Activated naive CD4-positive, alpha-beta T cell treated with anti-CD3 and anti-CD28 coated beads, Interleukin-2, amount 50 U/mL, for 72 hours (primary cell): ENCODE measurements around the gene INPP5J. TPM values are rescaled to one million over a fixed set of nuclear protein-coding genes. Genes with fewer than 3 reads are reported as not detected.
A peak's percentile ranks its signal among the peaks of the same experiment; 100 is the strongest.
"Not testable (repeated sequence)": the region's sequence is repeated elsewhere in the genome, so short reads cannot be mapped to it uniquely, and the experiment has no call there.

Experiments
- ATAC-seq, 2 donors: fragments of 150-1000 bp; cut with Tn5 transposase; 2 replicates each; pipeline ENCODE4 v1.10.0; 2021; ENCODE audit warnings: mild to moderate bottlenecking in 2 of 2, moderate library complexity in 2 of 2
- DNase-seq, 2 donors: peaks; one replicate each; pipeline ENCODE4 v3.0.0; 2021 to 2022; ENCODE audit warnings: low spot score in 2 of 2
- H3K27ac Mint-ChIP-seq, 2 donors: one replicate each; pipeline ENCODE4 v1.8.0; 2022; ENCODE audit warnings: mild to moderate bottlenecking in 2 of 2, mixed read lengths in 2 of 2
- H3K36me3 Mint-ChIP-seq, 2 donors: one replicate each; pipeline ENCODE4 v1.8.0; 2022; ENCODE audit warnings: mixed read lengths in 2 of 2
- H3K9me3 Mint-ChIP-seq, 2 donors: one replicate each; pipeline ENCODE4 v1.8.0; 2022; ENCODE audit warnings: mixed read lengths in 2 of 2
- total RNA-seq, 2 donors: library from RNA; stranded (reverse); gene quantifications; one replicate each; pipeline ENCODE4 v1.2.3, GENCODE V29; 2022

INPP5J gene
- total RNA-seq, 2 donors from 2014 or later: 0.32 to 0.43 TPM

DNA sequence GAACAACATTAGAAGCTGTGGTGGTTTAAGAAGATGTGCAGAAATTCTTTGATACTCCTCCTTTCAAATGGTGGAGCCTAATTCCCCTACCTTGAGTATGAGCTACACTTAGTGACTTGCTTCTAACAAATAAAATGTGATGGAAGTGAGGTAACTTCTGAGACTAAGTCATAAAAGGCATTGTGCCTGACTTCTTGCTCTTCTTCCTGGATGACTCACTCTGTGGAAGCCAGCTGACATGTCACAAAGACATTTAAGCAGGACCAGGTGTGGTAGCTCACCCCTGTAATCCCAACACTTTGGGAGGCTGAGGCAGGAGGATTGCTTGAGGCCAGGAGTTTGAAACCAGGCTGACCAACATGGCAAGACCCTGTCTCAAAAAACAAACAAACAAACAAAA, 21.5 kb downstream of the INPP5J start:
- H3K36me3 Mint-ChIP-seq: no peaks in the 10 kb centered on the region
- peak overlapping the region in 1 of 2 donors; percentile 18 for H3K27ac Mint-ChIP-seq
- ATAC-seq (peak; percentile 72 to 86), DNase-seq (no peak)
- peaks cover 0 to 3% of the 10 kb centered on the region in 2 donors for H3K9me3 Mint-ChIP-seq

DNA sequence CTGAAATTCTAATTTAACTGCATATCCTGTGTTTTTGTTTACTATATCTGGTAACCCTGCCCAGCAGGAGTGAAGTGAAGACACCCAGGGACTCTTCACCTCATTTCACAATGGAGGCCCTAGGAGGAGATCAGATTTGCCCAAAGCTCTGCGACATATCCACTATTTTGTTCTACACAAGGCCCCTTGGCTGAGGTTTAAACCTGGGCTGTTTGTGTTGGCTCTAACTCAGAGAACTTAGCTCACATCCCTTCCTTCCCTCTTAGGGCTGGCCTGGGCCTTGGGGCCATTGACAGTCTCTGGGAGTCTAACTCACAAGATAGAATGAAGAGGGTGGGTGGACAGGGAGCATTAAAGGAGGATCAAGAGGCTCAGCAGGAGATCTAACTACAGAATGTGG, 25.7 kb downstream of the INPP5J start:
- DNase-seq (no peak), ATAC-seq (no peak)
- H3K9me3 Mint-ChIP-seq: peaks cover 0 to 3% of the 10 kb centered on the region in 2 donors
- no peak overlapping the region for H3K27ac Mint-ChIP-seq
- no peaks in the 10 kb centered on the region for H3K36me3 Mint-ChIP-seq

DNA sequence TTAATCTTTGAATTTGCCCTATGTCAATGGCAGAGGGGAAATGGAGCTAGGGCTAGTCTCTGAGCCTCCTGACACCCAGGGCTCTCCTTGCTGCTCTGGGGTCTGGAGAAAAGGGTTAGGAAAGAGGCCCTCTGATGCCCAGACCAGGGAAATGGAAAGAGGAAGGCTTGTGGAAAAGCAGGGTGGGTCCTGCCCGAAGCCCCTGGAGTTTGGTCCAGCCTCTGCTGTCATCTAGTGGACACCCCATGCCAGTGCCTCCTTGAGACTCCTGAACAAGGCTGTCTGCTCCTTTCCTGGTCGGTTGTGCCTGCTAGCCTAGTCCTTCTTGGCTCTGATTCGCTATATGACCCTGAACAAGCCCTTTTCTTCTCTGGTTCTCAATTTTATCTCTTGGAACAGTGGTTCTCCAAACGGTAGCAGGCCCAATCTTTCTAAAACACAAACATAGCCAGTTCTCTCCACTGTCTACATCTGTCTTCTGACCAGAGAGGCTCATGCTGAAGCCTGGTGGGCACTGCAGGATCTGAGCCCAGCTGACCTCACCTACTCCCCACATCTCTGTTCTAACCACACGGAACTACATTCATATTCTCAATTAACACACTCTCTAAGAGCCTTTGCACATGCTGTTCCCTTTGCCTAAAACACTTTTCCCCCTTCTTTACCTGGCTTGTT, 26.3 kb downstream of the INPP5J start:
- H3K36me3 Mint-ChIP-seq: no peaks in the 10 kb centered on the region
- no peak overlapping the region for H3K27ac Mint-ChIP-seq
- H3K9me3 Mint-ChIP-seq: peaks cover 0 to 3% of the 10 kb centered on the region in 2 donors
- DNase-seq (peak in 1 of 2 donors; percentile 41), ATAC-seq (peak; percentile 75 to 88)

DNA sequence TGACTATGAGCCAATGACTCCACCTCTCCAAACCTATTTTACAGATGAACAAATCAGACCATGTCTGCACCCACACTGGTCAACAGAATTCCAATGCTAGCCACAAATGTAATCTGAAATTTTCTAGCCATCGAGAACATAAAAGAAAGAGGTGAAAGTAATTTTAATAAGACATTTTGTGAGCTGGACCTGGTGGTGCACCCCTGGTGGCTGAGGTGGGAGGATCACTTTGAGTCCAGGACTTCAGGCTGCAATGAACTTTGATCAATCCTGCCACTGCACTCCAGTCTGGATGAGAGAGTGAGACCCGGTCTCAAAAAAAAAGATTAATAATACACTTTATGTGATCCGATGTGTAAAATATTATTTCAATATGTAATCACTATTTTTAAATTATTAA, 27.8 kb downstream of the INPP5J start:
- ATAC-seq: no peak
- H3K36me3 Mint-ChIP-seq: no peaks in the 10 kb centered on the region
- H3K9me3 Mint-ChIP-seq: no peaks in the 10 kb centered on the region
- no peak for DNase-seq
- no peak overlapping the region for H3K27ac Mint-ChIP-seq

DNA sequence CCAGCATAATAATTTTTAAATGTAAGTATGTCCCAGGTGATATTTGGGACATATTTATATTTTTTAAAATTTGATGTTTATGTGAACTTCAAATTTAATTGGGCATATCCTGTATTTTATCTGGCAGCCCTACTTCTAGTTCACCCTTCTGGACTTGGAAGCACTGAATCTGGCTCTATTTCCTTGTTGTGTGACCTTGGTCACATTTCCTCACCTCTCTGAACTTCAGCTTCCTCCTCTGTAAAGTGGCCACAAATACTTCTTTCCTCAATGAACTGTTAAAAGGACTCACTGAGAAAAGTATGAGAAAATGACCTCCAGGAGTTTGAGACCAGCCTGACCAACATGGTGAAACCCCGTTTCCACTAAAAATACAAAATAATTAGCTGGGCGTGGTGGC, 29.1 kb downstream of the INPP5J start:
- H3K36me3 Mint-ChIP-seq: no peaks in the 10 kb centered on the region
- H3K9me3 Mint-ChIP-seq: no peaks in the 10 kb centered on the region
- DNase-seq (no peak), ATAC-seq (no peak)
- H3K27ac Mint-ChIP-seq: no peak overlapping the region

DNA sequence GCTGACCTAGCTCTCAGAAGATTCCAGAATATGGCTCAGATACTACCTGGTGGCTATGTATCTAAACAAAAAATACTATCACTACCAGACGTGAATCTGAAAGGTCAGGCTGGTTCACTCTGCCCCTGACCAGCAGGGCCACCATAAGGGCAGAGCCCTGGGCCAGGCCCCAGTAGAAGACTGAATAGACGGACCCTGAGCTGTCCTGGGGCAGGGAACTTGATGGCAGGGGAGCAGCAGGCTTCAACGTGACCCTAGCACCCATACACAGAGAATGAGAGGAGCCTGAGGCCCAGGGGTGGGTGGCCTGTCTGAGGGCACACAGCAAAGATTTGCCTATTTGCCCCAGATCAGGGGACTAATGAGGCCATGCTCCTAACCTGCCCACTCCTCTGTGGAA, 30.6 kb downstream of the INPP5J start:
- Mint-ChIP-seq H3K36me3 (no peaks in the 10 kb centered on the region), H3K9me3 (no peaks in the 10 kb centered on the region), H3K27ac (peak overlapping the region in 1 of 2 donors; percentile 31)
- DNase-seq (no peak), ATAC-seq (no peak)

DNA sequence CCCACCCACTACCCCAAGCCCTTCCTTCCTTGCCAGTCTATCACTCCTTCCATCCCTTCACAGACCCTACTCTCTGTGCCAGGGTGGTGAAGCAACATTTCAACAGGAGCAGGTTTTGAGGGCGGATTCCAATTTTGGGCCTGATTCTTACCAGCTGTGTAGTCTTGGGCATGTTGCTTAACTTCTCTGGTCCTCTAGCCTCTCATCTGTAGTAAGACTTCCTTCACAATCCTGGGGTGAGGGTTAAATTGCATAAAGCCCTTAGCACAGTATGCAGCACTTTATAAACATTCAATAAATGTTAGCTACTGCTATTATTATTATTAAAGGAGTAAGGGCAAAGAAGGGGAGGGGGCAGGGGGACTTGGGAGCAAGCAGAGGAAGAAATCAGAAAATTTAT, 32.2 kb downstream of the INPP5J start:
- H3K9me3 Mint-ChIP-seq: peaks cover 0 to 7% of the 10 kb centered on the region in 2 donors
- H3K36me3 Mint-ChIP-seq: peaks cover 5 to 8% of the 10 kb centered on the region in 2 donors
- DNase-seq (no peak), ATAC-seq (no peak)
- H3K27ac Mint-ChIP-seq: no peak overlapping the region

DNA sequence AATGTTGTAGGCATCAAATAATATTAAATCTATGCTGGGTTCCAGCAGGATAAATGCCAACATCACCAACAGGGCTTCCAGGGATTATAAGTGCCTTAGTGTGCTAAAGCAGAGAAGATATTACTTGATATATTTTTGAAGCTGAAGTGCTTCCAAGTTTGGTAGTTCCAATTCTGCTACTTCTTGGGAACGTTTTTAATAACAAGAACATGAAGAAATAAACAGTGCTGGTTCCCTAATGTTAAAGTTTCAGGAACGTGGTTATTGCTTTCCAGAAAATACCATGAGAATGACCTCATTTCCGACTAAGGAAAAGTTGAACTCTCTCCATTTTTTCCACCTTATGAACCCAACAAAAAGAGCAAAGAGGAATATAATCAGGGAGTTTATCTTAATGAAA, 32.7 kb downstream of the INPP5J start:
- H3K36me3 Mint-ChIP-seq: peaks cover 6 to 12% of the 10 kb centered on the region in 2 donors
- H3K27ac Mint-ChIP-seq: no peak overlapping the region
- DNase-seq: no peak
- H3K9me3 Mint-ChIP-seq: peaks cover 0 to 7% of the 10 kb centered on the region in 2 donors
- no peak for ATAC-seq

DNA sequence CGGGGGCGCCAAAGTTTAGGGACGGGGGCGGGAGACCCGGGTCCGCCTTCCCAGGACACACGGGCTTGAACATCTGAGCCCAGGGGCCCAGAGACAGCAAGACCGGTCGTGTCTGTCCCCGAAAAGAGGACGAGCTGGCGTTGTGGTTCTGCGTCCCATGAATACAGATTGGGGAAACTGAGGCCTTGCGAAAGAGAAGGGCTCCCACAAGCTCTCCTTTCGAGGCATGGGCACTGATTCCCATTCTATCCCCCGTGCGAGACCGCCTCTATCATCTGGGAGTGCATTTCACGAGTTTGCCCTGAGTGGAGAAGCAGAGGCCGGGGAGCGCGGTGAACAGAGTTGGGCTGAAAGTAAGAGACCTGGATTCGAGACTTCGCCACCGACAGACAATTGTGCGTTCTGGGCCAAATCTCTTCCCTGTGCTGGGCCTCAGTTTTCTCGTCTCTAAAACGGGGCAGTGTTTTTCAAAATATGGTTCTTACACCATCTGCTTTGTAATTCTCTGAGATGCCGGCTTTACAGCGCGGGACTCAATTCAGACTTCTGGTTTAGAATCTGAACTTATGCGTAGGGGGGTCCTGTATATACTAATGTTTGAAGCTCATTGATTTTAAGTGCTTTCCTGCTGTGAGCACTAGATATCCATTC, 37.7 kb downstream of the INPP5J start:
- Mint-ChIP-seq H3K27ac (peak overlapping the region; percentile 98 to 99), H3K9me3 (peaks cover 0 to 7% of the 10 kb centered on the region in 2 donors), H3K36me3 (peaks cover 6 to 17% of the 10 kb centered on the region in 2 donors)
- peak in 1 of 2 donors; percentile 24 for DNase-seq
- ATAC-seq: peak; percentile 49 to 54

DNA sequence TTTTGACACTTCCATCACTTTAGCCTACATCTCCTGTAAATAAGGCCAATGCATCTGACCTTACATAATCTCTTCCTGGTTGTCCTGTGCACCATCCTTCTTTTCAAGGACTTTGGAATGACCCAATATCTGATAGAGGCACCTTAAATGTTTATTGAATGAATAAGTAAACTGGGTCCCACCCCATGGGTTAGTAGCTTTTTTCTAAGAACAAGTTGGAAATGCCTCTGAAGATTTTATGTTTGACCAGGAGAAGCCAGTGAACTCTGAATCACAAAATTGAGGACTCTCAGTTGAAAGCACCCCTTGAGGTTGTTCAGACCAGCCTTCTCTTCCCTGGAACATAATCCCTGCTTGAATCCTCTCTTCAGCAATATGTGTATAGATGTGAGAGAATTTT, 38.6 kb downstream of the INPP5J start:
- Mint-ChIP-seq H3K9me3 (peaks cover 0 to 7% of the 10 kb centered on the region in 2 donors), H3K27ac (peak overlapping the region in 1 of 2 donors; percentile 99), H3K36me3 (peaks cover 6 to 21% of the 10 kb centered on the region in 2 donors)
- no peak for ATAC-seq
- no peak for DNase-seq

DNA sequence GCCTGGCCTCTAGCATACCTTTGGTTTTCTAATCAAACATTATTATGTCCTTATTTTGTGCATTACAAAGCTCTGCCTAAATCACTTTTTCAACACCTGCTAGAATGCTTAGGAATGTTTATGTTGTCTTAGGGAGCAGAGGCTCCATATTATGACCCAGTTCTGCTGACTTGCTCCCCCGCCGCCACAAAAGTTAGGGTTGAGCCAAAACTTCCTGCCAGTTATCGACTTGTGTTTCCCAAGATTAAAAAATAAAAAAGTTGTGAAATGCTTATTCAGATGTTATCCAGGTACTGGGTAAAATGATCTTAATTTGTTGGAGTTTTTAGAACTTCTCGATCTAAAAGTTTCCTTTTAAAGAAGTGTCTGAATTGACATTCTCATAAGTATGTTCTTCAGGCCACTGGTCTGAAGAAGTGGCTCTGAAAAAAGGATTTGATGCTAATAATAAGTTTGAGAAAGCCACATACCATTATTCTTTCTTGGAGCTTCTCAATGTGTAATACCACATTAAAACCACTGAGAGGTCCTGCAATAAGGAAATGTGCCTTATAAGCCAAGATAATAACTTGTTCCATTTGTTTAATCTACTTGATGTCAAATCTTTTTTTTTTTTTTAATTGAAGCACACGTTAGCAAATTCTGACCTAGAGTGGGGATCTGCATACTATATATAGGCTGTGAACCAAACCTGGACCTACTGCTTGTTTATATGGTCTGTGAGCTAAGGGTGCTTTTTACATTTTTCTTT, 39.4 kb downstream of the INPP5J start:
- Mint-ChIP-seq H3K9me3 (peaks cover 0 to 7% of the 10 kb centered on the region in 2 donors), H3K36me3 (peaks cover 6 to 25% of the 10 kb centered on the region in 2 donors), H3K27ac (no peak overlapping the region)
- no peak for DNase-seq
- ATAC-seq: no peak

DNA sequence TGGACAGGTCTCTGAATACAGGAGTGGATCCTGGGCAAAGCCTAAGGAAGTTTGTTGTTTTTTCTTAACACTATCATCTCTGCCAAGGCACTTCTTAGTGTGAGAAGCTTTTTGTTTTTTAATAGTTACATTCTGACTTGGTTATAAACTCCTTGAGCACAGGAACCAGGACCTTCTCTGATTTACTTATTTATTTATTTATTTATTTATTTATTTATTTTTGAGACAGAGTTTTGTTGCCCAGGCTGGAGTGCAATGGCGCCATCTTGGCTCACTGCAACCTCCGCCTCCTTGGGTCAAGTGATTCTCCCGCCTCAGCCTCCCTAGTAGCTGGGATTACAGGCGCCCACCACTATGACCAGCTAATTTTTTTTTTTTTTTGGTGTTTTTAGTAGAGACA, 48.2 kb downstream of the INPP5J start:
- ATAC-seq: no peak
- H3K27ac Mint-ChIP-seq: no peak overlapping the region
- H3K9me3 Mint-ChIP-seq: no peaks in the 10 kb centered on the region
- DNase-seq: no peak
- peaks cover 0 to 13% of the 10 kb centered on the region in 2 donors for H3K36me3 Mint-ChIP-seq

DNA sequence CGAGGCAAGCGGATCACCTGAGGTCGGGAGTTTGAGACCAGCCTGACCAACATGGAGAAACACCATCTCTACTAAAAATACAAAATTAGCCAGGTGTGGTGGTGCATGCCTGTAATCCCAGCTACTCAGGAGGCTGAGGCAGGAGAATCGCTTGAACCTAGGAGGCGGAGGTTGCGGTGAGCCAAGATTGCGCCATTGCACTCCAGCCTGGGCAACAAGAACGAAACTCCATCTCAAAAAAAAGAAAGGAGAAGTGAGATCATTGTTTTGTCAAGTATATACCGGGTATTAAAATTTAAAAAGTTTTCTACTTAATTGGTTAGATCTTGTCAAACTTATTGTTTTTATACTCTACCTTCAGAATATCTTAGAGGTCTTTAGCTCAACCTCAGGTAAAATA, 49.0 kb downstream of the INPP5J start:
- H3K27ac Mint-ChIP-seq: peak overlapping the region in 1 of 2 donors; percentile 77
- not testable (repeated sequence) for H3K9me3 Mint-ChIP-seq, H3K36me3 Mint-ChIP-seq, DNase-seq, ATAC-seq

DNA sequence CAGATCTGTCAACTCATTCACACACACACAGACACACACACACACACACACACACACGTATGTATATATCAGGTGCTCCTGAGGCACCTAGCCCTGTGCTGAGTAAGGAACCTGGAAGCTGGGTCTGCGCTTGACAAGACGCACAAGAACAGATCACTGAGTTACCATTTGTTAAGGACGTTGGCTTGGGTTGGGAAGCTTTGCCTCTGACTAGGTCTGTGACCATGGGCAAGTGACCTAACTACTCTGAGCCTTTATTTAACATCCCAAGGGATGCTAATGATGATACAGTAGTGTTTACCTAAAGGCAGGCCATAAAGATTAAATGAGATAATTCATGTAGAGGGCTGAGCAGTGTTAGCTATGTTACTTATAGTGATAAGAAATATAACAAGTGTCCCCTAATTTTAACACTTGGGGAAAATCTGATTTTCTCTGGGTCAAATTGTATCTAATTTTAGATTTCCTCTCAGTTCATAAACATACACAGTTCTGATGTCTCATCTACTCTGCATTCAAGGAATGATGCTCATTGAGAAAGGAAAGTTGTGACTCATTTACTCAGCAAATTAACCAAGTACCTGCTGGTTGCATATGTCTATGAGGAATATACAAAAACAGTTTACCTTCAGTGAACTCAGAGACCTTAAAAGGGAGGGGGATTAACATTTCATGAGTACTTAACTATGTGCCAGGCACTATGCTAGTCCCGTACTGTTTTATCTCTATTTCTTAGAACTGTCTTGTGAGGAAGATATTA, 50.8 kb downstream of the INPP5J start:
- ATAC-seq (peak; percentile 95 to 96), DNase-seq (no peak)
- Mint-ChIP-seq H3K36me3 (peaks cover 0 to 11% of the 10 kb centered on the region in 2 donors), H3K9me3 (no peaks in the 10 kb centered on the region), H3K27ac (peak overlapping the region; percentile 12 to 77)

DNA sequence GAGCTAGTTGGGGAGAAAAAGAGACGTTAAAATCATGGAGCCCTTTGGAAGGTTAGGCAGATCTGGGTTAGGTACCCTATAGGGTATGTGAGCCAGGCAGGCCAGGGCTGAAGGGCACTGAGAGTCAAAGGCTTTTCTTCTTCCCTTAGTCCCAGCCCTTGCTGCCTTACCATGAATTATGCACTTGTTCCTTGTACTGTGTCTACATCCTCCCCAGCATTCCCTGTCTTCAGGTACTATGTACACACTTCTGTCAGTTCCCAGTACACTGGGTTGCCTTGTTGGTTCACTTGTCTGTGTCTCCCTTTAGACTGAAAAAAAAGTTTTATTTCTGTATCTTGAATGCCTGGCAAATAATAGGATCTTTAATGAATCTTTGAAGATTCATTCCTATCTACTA, 54.2 kb downstream of the INPP5J start:
- Mint-ChIP-seq H3K9me3 (peaks cover 0 to 4% of the 10 kb centered on the region in 2 donors), H3K27ac (no peak overlapping the region), H3K36me3 (peaks cover 4 to 24% of the 10 kb centered on the region in 2 donors)
- ATAC-seq (no peak), DNase-seq (no peak)

DNA sequence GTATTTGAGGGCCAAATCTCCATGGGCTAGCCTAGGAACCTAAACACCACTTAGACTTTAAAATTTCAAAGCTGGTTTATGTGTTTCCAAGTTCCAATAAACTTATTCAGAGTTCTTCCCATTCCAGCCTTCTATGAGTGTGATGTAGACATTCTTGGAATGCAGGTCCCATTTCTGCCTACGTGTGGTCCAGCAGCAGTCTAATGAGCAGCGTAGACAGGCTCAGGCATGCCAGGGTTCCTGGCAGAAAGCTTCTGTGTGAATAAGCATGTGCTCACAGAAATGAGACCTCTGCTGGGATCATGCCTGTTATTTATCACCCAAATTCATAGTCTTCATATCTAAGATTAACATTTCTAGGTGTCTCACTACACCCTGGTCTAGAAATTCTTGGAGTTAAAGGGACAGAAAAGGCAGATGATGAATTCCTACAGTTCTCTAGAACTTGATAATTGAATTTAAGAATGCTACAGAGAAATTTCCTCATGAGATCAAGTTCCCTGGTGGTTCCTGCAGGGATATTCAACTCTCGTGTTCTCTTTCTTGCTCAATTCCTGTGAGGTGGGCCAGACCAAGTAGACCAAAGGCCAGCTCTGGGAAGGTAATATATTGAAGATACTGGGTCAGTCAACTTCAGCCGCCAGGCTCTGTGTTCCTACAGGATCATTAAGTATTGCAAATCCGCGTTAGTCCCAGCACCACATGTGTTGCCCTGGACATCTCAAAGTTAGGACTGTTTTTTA, 54.8 kb downstream of the INPP5J start:
- H3K9me3 Mint-ChIP-seq: peaks cover 0 to 4% of the 10 kb centered on the region in 2 donors
- ATAC-seq (no peak), DNase-seq (no peak)
- peak overlapping the region in 1 of 2 donors; percentile 17 for H3K27ac Mint-ChIP-seq
- peaks cover 4 to 24% of the 10 kb centered on the region in 2 donors for H3K36me3 Mint-ChIP-seq
